ENCODE results near the gene SRF.

DNA sequence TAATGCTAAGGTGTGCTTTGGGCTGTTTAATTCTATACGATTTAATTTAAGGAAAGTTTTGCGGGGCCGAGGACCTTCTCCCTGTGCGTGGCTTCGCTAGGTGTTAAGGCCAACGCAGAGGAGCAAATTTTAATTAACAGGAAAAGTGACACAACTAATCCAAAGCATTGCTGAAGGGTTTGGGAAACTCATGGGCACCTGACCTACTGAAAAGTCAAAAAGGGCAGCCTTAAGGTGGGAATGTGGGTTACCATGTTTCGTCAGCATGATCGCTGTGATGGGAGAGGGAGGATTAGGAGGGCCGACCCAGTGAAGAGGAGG lies 10.5 kb downstream of the SRF start:
- TF ChIP-seq, protein P1, sequence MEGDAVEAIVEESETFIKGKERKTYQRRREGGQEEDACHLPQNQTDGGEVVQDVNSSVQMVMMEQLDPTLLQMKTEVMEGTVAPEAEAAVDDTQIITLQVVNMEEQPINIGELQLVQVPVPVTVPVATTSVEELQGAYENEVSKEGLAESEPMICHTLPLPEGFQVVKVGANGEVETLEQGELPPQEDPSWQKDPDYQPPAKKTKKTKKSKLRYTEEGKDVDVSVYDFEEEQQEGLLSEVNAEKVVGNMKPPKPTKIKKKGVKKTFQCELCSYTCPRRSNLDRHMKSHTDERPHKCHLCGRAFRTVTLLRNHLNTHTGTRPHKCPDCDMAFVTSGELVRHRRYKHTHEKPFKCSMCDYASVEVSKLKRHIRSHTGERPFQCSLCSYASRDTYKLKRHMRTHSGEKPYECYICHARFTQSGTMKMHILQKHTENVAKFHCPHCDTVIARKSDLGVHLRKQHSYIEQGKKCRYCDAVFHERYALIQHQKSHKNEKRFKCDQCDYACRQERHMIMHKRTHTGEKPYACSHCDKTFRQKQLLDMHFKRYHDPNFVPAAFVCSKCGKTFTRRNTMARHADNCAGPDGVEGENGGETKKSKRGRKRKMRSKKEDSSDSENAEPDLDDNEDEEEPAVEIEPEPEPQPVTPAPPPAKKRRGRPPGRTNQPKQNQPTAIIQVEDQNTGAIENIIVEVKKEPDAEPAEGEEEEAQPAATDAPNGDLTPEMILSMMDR (IDR thresholded peaks at IDR 0.05) = no peak
- TF ChIP-seq POLR2AphosphoS5 (IDR thresholded peaks at IDR 0.05) = no peak

Measured in prostate gland (tissue), 2 donors.